Kidney epithelial cell (primary cell): Measurements from ENCODE around the gene PACS2. TPM values are rescaled to one million over a fixed set of nuclear protein-coding genes. Genes with fewer than 3 reads are reported as not detected.

Source experiments
- DNase-seq: peaks from one replicate; pipeline ENCODE4 v3.0.0-alpha.2; 2010; ENCODE audit warnings: low read depth
- H3K27me3 ChIP-seq: 2 replicates; pipeline ENCODE4 v1.6.0; 2011; ENCODE audit warnings: low read length; ENCODE audit not compliant: control insufficient read depth, insufficient read depth
- H3K36me3 ChIP-seq: 2 replicates; pipeline ENCODE4 v1.5.1; 2011; ENCODE audit warnings: low read length; ENCODE audit not compliant: control insufficient read depth, insufficient read depth
- H3K4me3 ChIP-seq: 2 replicates; pipeline ENCODE4 v1.5.1; 2011; ENCODE audit warnings: low read depth, mild to moderate bottlenecking, control low read depth, low read length
- CTCF ChIP-seq: IDR thresholded peaks from 2 replicates; pipeline ENCODE4 v1.5.1; 2011; ENCODE audit warnings: mild to moderate bottlenecking, moderate library complexity, low read length, control low read depth, inconsistent platforms; ENCODE audit not compliant: insufficient read depth, poor library complexity, severe bottlenecking
- total RNA-seq: library from RNA; depleted of rRNA; stranded (reverse); fragments of >200 nt; gene quantifications from 2 replicates; pipeline ENCODE4 v1.2.3, GENCODE V29; 2015

PACS2 gene
- total RNA-seq, 1 donor from 2014 or later: 105 TPM

- Histone ChIP-seq H3K4me3 (no peak overlapping the region), H3K27me3 (no peaks in the 10 kb centered on the region), H3K36me3 (no peaks in the 10 kb centered on the region)
- no peak for TF ChIP-seq CTCF
- no peak for DNase-seq
Measured at GRCh38 chr14:105369653-105370040, 55.1 kb downstream of the PACS2 start.

- Histone ChIP-seq H3K36me3 (no peaks in the 10 kb centered on the region), H3K27me3 (no peaks in the 10 kb centered on the region), H3K4me3 (no peak overlapping the region)
- DNase-seq: no peak
- no peak for TF ChIP-seq CTCF
Measured at GRCh38 chr14:105374389-105374788, 59.8 kb downstream of the PACS2 start.

GRCh38 chr14:105375635-105376057 lies 61.1 kb downstream of the PACS2 start:
- no peaks in the 10 kb centered on the region for H3K27me3 ChIP-seq
- DNase-seq: no peak
- H3K36me3 ChIP-seq: no peaks in the 10 kb centered on the region
- H3K4me3 ChIP-seq: no peak overlapping the region
- no peak for TF ChIP-seq CTCF

- no peak for TF ChIP-seq CTCF
- no peaks in the 10 kb centered on the region for H3K36me3 ChIP-seq
- no peaks in the 10 kb centered on the region for H3K27me3 ChIP-seq
- no peak overlapping the region for H3K4me3 ChIP-seq
- DNase-seq: no peak
Measured at GRCh38 chr14:105376521-105377440, 62.2 kb downstream of the PACS2 start.

- H3K27me3 ChIP-seq: no peaks in the 10 kb centered on the region
- DNase-seq: no peak
- TF ChIP-seq CTCF: no peak
- no peak overlapping the region for H3K4me3 ChIP-seq
- no peaks in the 10 kb centered on the region for H3K36me3 ChIP-seq
Measured at GRCh38 chr14:105377555-105378182, 63.1 kb downstream of the PACS2 start.

GRCh38 chr14:105378199-105378598 lies 63.7 kb downstream of the PACS2 start:
- TF ChIP-seq CTCF: no peak

More at GRCh38 chr14:105378199-105378598, 63.7 kb downstream of the PACS2 start:
- Histone ChIP-seq H3K36me3 (no peaks in the 10 kb centered on the region), H3K27me3 (no peaks in the 10 kb centered on the region), H3K4me3 (no peak overlapping the region)
- DNase-seq: no peak
